Measurements from ENCODE around the gene GPR25. TPM values are rescaled to one million over a fixed set of nuclear protein-coding genes. Genes with fewer than 3 reads are reported as not detected.

Gene GPR25
- total and polyA plus RNA-seq, 2 of the 4 experiments (the other 2 are of a cell fraction) = not detected

- Histone ChIP-seq H4K91ac (ENCODE audit: insufficient read depth, low read depth, low read length) (no peak overlapping the region), H3K9ac (ENCODE audit: low read depth, low read length) (no peak overlapping the region), H2BK5ac (ENCODE audit: low read depth, low read length, poor library complexity, severe bottlenecking) (no peak overlapping the region), H3K23ac (ENCODE audit: low read depth, low read length) (no peak overlapping the region), H3K27me3 (ENCODE audit: control insufficient read depth, insufficient read depth, low read length) (peaks cover 14% of the 10 kb centered on the region), H3K14ac (replicated peaks; ENCODE audit: low read depth, low read length) (no peak overlapping the region), H3K56ac (ENCODE audit: extremely low read depth, insufficient read depth, low read length) (no peak overlapping the region), H2BK15ac (ENCODE audit: low read depth, low read length) (no peak overlapping the region), H3K4me3 (ENCODE audit: insufficient read depth, low read depth, low read length) (no peak overlapping the region), H3K9me3 (ENCODE audit: control insufficient read depth, insufficient read depth, low read length) (no peaks in the 10 kb centered on the region), H3K36me3 (ENCODE audit: control insufficient read depth, insufficient read depth, low read length) (peaks cover 11% of the 10 kb centered on the region), H3K4me1 (ENCODE audit: control insufficient read depth, insufficient read depth, low read length) (peaks cover 4% of the 10 kb centered on the region; the same call in 1 of the 2 replicates), H3K9me1 (ENCODE audit: insufficient read depth, low read length) (no peaks in the 10 kb centered on the region), H4K8ac (ENCODE audit: low read depth in 2 of 2, low read length in 2 of 2) (no peak overlapping the region), H2BK120ac (ENCODE audit: low read depth, low read length) (no peak overlapping the region), H3K27ac (ENCODE audit: insufficient read depth, low read length) (no peak overlapping the region), H2BK20ac (ENCODE audit: low read depth, low read length) (no peak overlapping the region), H4K5ac (ENCODE audit: low read depth, low read length) (no peak overlapping the region), H3K79me1 (ENCODE audit: low read depth in 1 of 2, low read length in 2 of 2) (no peaks in the 10 kb centered on the region), H3K18ac (ENCODE audit: low read depth, low read length) (no peak overlapping the region), H2AFZ (replicated peaks; ENCODE audit: low read length, poor library complexity) (no peak overlapping the region), H4K20me1 (ENCODE audit: insufficient read depth, low read length) (no peaks in the 10 kb centered on the region), H2AK5ac (ENCODE audit: low read depth, low read length) (no peak overlapping the region), H3K4ac (ENCODE audit: low read depth, low read length) (no peak overlapping the region), H3K4me2 (ENCODE audit: low read depth, low read length) (no peak overlapping the region), H2AK9ac (replicated peaks; ENCODE audit: low read depth, low read length, poor library complexity) (no peak overlapping the region)
- intact Hi-C loops (cut with micrococcal nuclease) (no loop called here), dilution Hi-C loops (cut with HindIII; ENCODE audit: low sequenced_read_pairs, unreplicated experiment) (no loop called here), in situ Hi-C loops (cut with MboI; ENCODE audit: low sequenced_read_pairs) (no loop called here)
- ATAC-seq (ENCODE audit: low read depth) (no peak), DNase-seq (no peak)
- no TSS peak for BruUV-seq (replicated peaks)
- TF ChIP-seq BHLHE40 (IDR thresholded peaks at IDR 0.05; ENCODE audit: low read depth, low read length) (no peak), FOS (IDR thresholded peaks at IDR 0.05; ENCODE audit: low read depth, low read length) (no peak)
- POLR2A ChIA-PET (ENCODE audit: unreplicated experiment) = no interaction called here
- CTCF ChIA-PET = no interaction called here
- no CpG with 5 or more reads among the region's 3 CpGs for WGBS, 2 experiments (ENCODE audit: extremely low coverage in 2 of 2, insufficient read length in 1 of 2)
Observed at GRCh38 chr1:200866116-200866515, 6.7 kb upstream of the GPR25 start.

Data from IMR-90 (cell line).